ENCODE data around the gene CCSER1. TPM values are rescaled to one million over a fixed set of nuclear protein-coding genes. Genes with fewer than 3 reads are reported as not detected.

The CCSER1 gene
- total RNA-seq, 1 donor from 2014 or later, result 11.9 TPM

- Mint-ChIP-seq H3K4me1 (no peaks in the 10 kb centered on the region), H3K9me3 (no peaks in the 10 kb centered on the region), H3K27me3 (ENCODE audit: low read depth) (no peaks in the 10 kb centered on the region), H3K27ac (ENCODE audit: unreplicated experiment) (no peak overlapping the region), H3K36me3 (ENCODE audit: low read depth) (no peaks in the 10 kb centered on the region), H3K4me3 (no peak overlapping the region)
- DNase-seq (ENCODE audit: low read depth, low spot score), result no peak
- TF ChIP-seq CTCF (conservative IDR thresholded peaks at IDR 0.05), result no peak
These were observed 317.7 kb downstream of the CCSER1 start for GRCh38 chr4:90444904-90445303.

DNA sequence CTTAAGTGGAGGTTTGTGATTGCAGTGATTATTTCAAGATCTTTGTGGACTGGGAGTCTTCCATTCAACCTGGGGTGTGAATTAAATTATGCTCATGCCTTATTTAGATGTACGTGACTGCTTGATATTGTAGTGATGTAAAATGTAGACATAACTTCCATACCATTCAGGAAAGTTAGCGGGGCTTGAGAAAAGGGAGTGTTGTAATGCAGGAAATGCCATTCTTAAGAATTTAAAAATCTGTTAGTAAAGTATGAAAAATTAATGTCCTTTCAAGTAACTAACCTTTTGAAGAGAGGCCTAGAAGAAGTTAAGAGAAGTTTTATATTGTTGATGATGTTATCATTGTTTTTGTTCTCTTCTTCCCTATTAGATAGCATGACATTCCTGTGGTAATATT lies 318.2 kb downstream of the CCSER1 start:
- Mint-ChIP-seq H3K36me3 (ENCODE audit: low read depth) (no peaks in the 10 kb centered on the region), H3K27ac (ENCODE audit: unreplicated experiment) (no peak overlapping the region), H3K27me3 (ENCODE audit: low read depth) (no peaks in the 10 kb centered on the region), H3K4me1 (no peaks in the 10 kb centered on the region), H3K9me3 (no peaks in the 10 kb centered on the region), H3K4me3 (no peak overlapping the region)
- no peak for TF ChIP-seq CTCF (conservative IDR thresholded peaks at IDR 0.05)
- DNase-seq (ENCODE audit: low read depth, low spot score), result no peak

DNA sequence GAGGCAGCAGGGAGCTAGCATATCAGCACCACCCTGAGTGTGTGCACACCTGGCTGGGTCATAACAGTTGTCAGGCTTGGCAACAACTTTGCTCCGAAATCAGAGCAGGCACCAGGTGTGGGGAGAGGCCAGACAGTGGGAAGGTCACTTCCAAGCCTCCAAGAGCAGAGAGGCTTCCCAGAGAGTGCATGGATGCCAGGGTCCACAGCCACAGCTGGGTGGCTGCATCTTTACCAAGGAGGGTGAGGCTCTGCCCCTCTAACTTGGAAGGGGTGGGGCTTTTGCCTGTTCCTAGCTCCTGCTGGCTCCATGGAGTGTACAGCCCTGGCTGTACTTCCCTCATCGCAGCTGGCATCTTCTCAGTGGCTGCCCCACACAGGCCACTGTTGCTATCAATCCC lies 322.4 kb downstream of the CCSER1 start:
- Mint-ChIP-seq H3K9me3 (peaks cover 3% of the 10 kb centered on the region), H3K36me3 (ENCODE audit: low read depth) (no peaks in the 10 kb centered on the region), H3K27ac (ENCODE audit: unreplicated experiment) (no peak overlapping the region), H3K4me1 (no peaks in the 10 kb centered on the region), H3K4me3 (no peak overlapping the region), H3K27me3 (ENCODE audit: low read depth) (no peaks in the 10 kb centered on the region)
- no peak for DNase-seq (ENCODE audit: low read depth, low spot score)
- TF ChIP-seq CTCF (conservative IDR thresholded peaks at IDR 0.05), result no peak

DNA sequence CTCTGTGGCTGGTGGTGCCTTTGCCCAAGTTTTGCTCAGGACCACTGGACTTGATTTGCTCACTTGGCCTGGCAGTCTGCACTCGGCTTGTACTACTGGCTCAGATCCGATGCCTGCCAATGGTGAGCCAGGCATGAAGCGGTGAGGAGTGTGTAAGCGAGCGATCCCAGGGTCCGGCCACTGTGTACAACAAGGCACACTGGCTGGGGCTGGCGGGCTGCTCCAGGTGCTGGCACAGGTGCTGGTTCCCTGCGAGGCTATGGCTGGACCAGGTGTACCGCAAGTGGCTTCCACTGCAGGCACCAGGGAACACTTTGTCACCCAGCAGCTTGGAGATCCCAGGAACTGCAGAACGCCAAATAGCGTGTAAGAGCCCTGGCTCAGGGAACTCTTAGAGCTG lies 329.7 kb downstream of the CCSER1 start:
- H3K9me3 Mint-ChIP-seq, result peaks cover 3% of the 10 kb centered on the region
- TF ChIP-seq CTCF (conservative IDR thresholded peaks at IDR 0.05), result no peak

GRCh38 chr4:90457817-90458216 lies 330.6 kb downstream of the CCSER1 start:
- no peak overlapping the region for H3K4me3 Mint-ChIP-seq
- H3K4me1 Mint-ChIP-seq, result no peaks in the 10 kb centered on the region
- H3K9me3 Mint-ChIP-seq, result peaks cover 3% of the 10 kb centered on the region
- no peak for DNase-seq (ENCODE audit: low read depth, low spot score)
- no peak for TF ChIP-seq CTCF (conservative IDR thresholded peaks at IDR 0.05)
- H3K27me3 Mint-ChIP-seq (ENCODE audit: low read depth), result no peaks in the 10 kb centered on the region
- no peak overlapping the region for H3K27ac Mint-ChIP-seq (ENCODE audit: unreplicated experiment)
- H3K36me3 Mint-ChIP-seq (ENCODE audit: low read depth), result peaks cover 2% of the 10 kb centered on the region

More for the DNA sequence above, 329.7 kb downstream of the CCSER1 start:
- no peak overlapping the region for H3K4me3 Mint-ChIP-seq
- no peak for DNase-seq (ENCODE audit: low read depth, low spot score)
- H3K4me1 Mint-ChIP-seq, result no peaks in the 10 kb centered on the region
- no peaks in the 10 kb centered on the region for H3K27me3 Mint-ChIP-seq (ENCODE audit: low read depth)
- H3K27ac Mint-ChIP-seq (ENCODE audit: unreplicated experiment), result no peak overlapping the region
- peaks cover 2% of the 10 kb centered on the region for H3K36me3 Mint-ChIP-seq (ENCODE audit: low read depth)

DNA sequence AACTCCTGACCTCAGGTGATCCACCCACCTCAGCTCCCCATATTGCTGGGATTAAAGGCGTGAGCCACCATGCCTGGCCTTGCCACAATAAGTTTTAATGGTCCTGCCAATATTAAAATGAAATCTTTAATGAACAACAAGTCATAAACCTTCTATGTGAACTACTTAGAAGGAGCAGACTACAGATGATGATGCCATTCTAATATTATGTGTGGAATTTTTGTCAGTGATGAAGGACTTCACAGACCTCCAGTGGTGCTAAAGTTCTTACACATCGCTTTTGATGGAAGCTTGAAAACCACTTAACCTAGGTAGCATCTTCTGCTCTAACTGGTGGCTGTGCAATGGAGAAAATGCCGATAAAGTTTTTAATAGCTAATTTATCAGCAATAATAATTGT lies 331.4 kb downstream of the CCSER1 start:
- peaks cover 3% of the 10 kb centered on the region for H3K9me3 Mint-ChIP-seq
- TF ChIP-seq CTCF (conservative IDR thresholded peaks at IDR 0.05), result no peak
- H3K4me1 Mint-ChIP-seq, result no peaks in the 10 kb centered on the region
- peaks cover 2% of the 10 kb centered on the region for H3K36me3 Mint-ChIP-seq (ENCODE audit: low read depth)
- no peak overlapping the region for H3K4me3 Mint-ChIP-seq
- no peak overlapping the region for H3K27ac Mint-ChIP-seq (ENCODE audit: unreplicated experiment)
- no peak for DNase-seq (ENCODE audit: low read depth, low spot score)
- no peaks in the 10 kb centered on the region for H3K27me3 Mint-ChIP-seq (ENCODE audit: low read depth)
